K562 (cell line): ENCODE data around the gene SYVN1. TPM values are rescaled to one million over a fixed set of nuclear protein-coding genes. Genes with fewer than 3 reads are reported as not detected.
A peak's percentile ranks its signal among the peaks of the same experiment; 100 is the strongest.

ENCODE experiments used
- CBX2 ChIP-seq: fragments of 200-600 bp; sonication (generic); IDR thresholded peaks from one replicate; pipeline ENCODE4 v1.6.1; 2012; ENCODE audit warnings: mild to moderate bottlenecking, low read length, inconsistent platforms; ENCODE audit not compliant: insufficient read depth, poor library complexity, severe bottlenecking
- CBX3 ChIP-seq, 2 experiments: IDR thresholded peaks; 1 replicate in 1 of 2; 2 replicates in 1 of 2; pipeline ENCODE4 v1.6.1; 2012; ENCODE audit warnings: inconsistent platforms in 2 of 2, low read length in 2 of 2, borderline replicate concordance in 1 of 2, control low read depth in 1 of 2
- EHMT2 ChIP-seq: fragments of 450-650 bp; IDR thresholded peaks from 2 replicates; pipeline ENCODE4 v1.6.1; 2018; ENCODE audit warnings: antibody characterized with exemption
- EP400 ChIP-seq: fragments of 450-650 bp; IDR thresholded peaks from 2 replicates; pipeline ENCODE4 v1.6.1; 2017; ENCODE audit warnings: antibody characterized with exemption, mild to moderate bottlenecking, moderate library complexity
- GATA2 ChIP-seq: sonication (generic); formaldehyde crosslinking; IDR thresholded peaks from 2 replicates; pipeline ENCODE4 v1.4.0; 2020; ENCODE audit warnings: mild to moderate bottlenecking, missing genetic modification reagents
- KLF6 ChIP-seq: fragments of 250-450 bp; sonication (Bioruptor Pico); IDR thresholded peaks from 2 replicates; pipeline ENCODE4 v1.4.0; 2020; ENCODE audit warnings: mild to moderate bottlenecking, moderate library complexity, borderline replicate concordance
- MAFK ChIP-seq: IDR thresholded peaks from 2 replicates; pipeline ENCODE4 v1.6.1; 2011; ENCODE audit warnings: low read length, improper control_type of control experiment
- MTF1 ChIP-seq: fragments of 250-450 bp; sonication (Bioruptor Pico); IDR thresholded peaks from 2 replicates; pipeline ENCODE4 v1.9.0; 2021; ENCODE audit warnings: moderate library complexity, mild to moderate bottlenecking, inconsistent platforms, borderline replicate concordance
- NBN ChIP-seq: fragments of 450-650 bp; IDR thresholded peaks from 2 replicates; pipeline ENCODE4 v1.6.1; 2016; ENCODE audit warnings: low read depth, mild to moderate bottlenecking
- NFE2L1 ChIP-seq: fragments of 450-650 bp; IDR thresholded peaks from 2 replicates; pipeline ENCODE4 v1.6.1; 2016; ENCODE audit warnings: missing genetic modification characterization, low read depth, mild to moderate bottlenecking, missing compliant biosample characterization, moderate library complexity, borderline replicate concordance
- PHB ChIP-seq: fragments of 250-450 bp; sonication (Bioruptor Pico); IDR thresholded peaks from 2 replicates; pipeline ENCODE4 v1.5.0; 2021
- SMARCA5 ChIP-seq: fragments of 450-650 bp; IDR thresholded peaks from 2 replicates; pipeline ENCODE4 v1.6.1; 2016
- SMARCB1 ChIP-seq: IDR thresholded peaks from 2 replicates; pipeline ENCODE4 v1.6.1; 2011; ENCODE audit warnings: improper control_type of control experiment, low read depth; ENCODE audit not compliant: insufficient read length
- TEAD1 ChIP-seq, 2 experiments: fragments of 450-650 bp in 1 of 2; sonication (generic) in 1 of 2; formaldehyde crosslinking; IDR thresholded peaks; 2 replicates each; pipeline versions ENCODE4 v1.4.0 to v1.8.0; 2020 to 2022; ENCODE audit warnings: mild to moderate bottlenecking in 2 of 2, missing genetic modification reagents in 1 of 2
- TOE1 ChIP-seq, 2 experiments: fragments of 450-650 bp in 1 of 2; sonication (generic) in 1 of 2; formaldehyde crosslinking in 1 of 2; IDR thresholded peaks; 2 replicates each; pipeline versions ENCODE4 v1.7.1 to v1.8.0; 2016 to 2022; ENCODE audit warnings: borderline replicate concordance in 2 of 2, mild to moderate bottlenecking in 2 of 2, antibody characterized with exemption in 1 of 2, inconsistent platforms in 1 of 2, low read depth in 1 of 2, missing genetic modification reagents in 1 of 2, moderate library complexity in 1 of 2
- ZFX ChIP-seq: sonication (generic); formaldehyde crosslinking; IDR thresholded peaks from 2 replicates; pipeline ENCODE4 v1.8.0; 2022; ENCODE audit warnings: mild to moderate bottlenecking, missing genetic modification reagents, moderate library complexity
- ZNF232 ChIP-seq: sonication (generic); formaldehyde crosslinking; IDR thresholded peaks from 2 replicates; pipeline ENCODE4 v1.8.0; 2022; ENCODE audit warnings: mild to moderate bottlenecking, missing genetic modification reagents
- ZNF253 ChIP-seq: fragments of 250-450 bp; sonication (Bioruptor Pico); conservative IDR thresholded peaks from 2 replicates; pipeline ENCODE4 v1.6.1; 2021; ENCODE audit warnings: mild to moderate bottlenecking
- ZNF263 ChIP-seq: sonication (generic); formaldehyde crosslinking; IDR thresholded peaks from 2 replicates; pipeline ENCODE4 v1.8.0; 2022; ENCODE audit warnings: mild to moderate bottlenecking, missing genetic modification reagents, borderline replicate concordance
- ZNF699 ChIP-seq: fragments of 250-450 bp; sonication (Bioruptor Pico); IDR thresholded peaks from 2 replicates; pipeline ENCODE4 v1.8.0; 2021; ENCODE audit warnings: mild to moderate bottlenecking, moderate library complexity; ENCODE audit not compliant: insufficient replicate concordance
- polyA plus RNA-seq, 8 experiments: library from polyadenylated mRNA; depleted of rRNA in 4 of 8; stranded (reverse) in 5 of 8; unstranded in 3 of 8; fragments of >200 nt; fragmentation: Nextera tagmentation in 2 of 8; fragmentation: Illumina TruSeq in 1 of 8; extraction: Ambion mirVana in 2 of 8; extraction: Trizol in 1 of 8; gene quantifications; 2 replicates each; pipeline versions ENCODE4 v1.2.1 to v1.2.3, GENCODE V29; 2011 to 2014; ENCODE audit warnings: inconsistent platforms in 1 of 8, missing spikeins in 1 of 8
- total RNA-seq, 7 experiments: library from RNA; depleted of rRNA in 6 of 7; stranded (reverse); fragments of >200 nt in 6 of 7; fragmentation: Illumina TruSeq in 2 of 7; extraction: Trizol in 2 of 7; gene quantifications; 2 replicates each; pipeline versions ENCODE4 v1.2.1 to v1.2.3, GENCODE V29; 2011 to 2021; ENCODE audit warnings: low replicate concordance in 1 of 7
- TF ChIP-seq, protein P1 (sequence below): fragments of 450-650 bp; conservative IDR thresholded peaks from 2 replicates; pipeline ENCODE4 v1.6.1; 2016; ENCODE audit warnings: missing genetic modification characterization, low read depth, mild to moderate bottlenecking, missing compliant biosample characterization, moderate library complexity
- TF ChIP-seq, protein P2 (sequence below): fragments of 250-450 bp; sonication (Bioruptor Pico); IDR thresholded peaks from 2 replicates; pipeline ENCODE4 v1.5.0; 2022; ENCODE audit warnings: mild to moderate bottlenecking

SYVN1 gene
- total and polyA plus RNA-seq, 9 of the 15 experiments (the other 6 are each of a cell fraction or from before 2014, with no cell fraction given) = 0.41 to 47.4 (median 9.9) TPM

DNA sequence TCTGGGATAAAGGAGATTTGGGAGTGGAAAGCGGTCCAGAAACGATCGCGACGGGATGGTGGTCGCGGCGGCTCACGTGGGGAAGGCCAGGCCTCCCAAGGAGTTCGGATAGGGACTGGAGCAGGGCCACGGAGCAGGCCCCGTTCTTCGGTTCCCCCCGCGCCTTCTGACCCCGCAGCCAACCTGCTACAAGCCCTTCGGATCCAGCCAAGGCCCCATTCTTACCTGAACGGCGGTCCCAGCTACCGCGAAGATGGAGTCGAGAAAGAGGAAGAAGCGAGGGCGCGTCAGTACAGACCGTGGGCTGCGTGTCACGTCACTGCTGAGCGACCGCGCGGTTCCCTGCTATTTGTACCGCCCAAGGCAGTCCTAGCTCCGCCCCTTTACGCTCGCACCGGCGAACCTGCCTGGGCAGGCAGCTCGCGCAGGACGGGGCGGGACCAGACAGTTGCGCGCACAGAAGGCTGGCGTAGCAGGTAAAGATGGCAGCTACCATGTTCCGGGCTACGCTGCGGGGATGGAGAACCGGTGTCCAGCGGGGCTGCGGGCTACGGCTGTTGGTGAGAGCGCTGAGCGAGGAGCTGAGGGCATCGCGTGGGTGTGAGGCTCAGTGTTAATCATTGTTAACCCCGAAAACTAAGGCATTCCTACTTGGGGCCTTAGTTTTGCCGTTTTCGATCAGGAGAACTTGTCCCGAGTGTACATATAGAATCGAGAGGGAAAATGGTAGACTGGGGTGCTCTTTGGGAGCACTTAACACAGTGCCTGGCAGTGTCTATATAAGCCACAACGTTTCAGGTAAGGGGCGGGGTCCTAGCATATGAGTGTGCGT lies 12.2 kb downstream of the SYVN1 start, which contains the start of the genes FAU and MRPL49 (continued):
- TF ChIP-seq SMARCA5 (no peak), SMARCB1 (no peak), NBN (peak; percentile 35; the same call in 1 of the 2 replicates), ZNF263 (CRISPR knock-in tag) (no peak; the same call in none of the 2 replicates), TOE1 (IDR thresholded peaks at IDR 0.05; ENCODE audit: borderline replicate concordance) (0 out of 2 replicates have a peak, but pooled peaks have one; percentile 11), TOE1 (CRISPR knock-in tag; IDR thresholded peaks at IDR 0.05; ENCODE audit: borderline replicate concordance, low read depth) (peak; percentile 72; the same call in 1 of the 2 replicates), ZNF699 (no peak), NFE2L1 (tag) (no peak), ZNF253 (CRISPR knock-in tag) (no peak), KLF6 (CRISPR knock-in tag) (no peak), ZNF232 (CRISPR knock-in tag) (no peak; the same call in 1 of the 2 replicates), EP400 (peak; percentile 97), CBX2 (no peak), MAFK (0 out of 2 replicates have a peak, but pooled peaks have one; percentile 20), ZFX (peak; percentile 97), EHMT2 (no peak), CBX3 (IDR thresholded peaks at IDR 0.05; ENCODE audit: borderline replicate concordance in 1 of 2, low read length in 2 of 2) (no peak), PHB (no peak), TEAD1 (CRISPR knock-in tag; IDR thresholded peaks at IDR 0.05) (peak in 1 of 2 experiments; percentile 95; a peak in 1 of 4 replicates), MTF1 (CRISPR knock-in tag) (no peak), GATA2 (CRISPR knock-in tag) (no peak)
- TF ChIP-seq, protein P1, sequence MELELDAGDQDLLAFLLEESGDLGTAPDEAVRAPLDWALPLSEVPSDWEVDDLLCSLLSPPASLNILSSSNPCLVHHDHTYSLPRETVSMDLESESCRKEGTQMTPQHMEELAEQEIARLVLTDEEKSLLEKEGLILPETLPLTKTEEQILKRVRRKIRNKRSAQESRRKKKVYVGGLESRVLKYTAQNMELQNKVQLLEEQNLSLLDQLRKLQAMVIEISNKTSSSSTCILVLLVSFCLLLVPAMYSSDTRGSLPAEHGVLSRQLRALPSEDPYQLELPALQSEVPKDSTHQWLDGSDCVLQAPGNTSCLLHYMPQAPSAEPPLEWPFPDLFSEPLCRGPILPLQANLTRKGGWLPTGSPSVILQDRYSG (tag) = no peak
- TF ChIP-seq, protein P2, sequence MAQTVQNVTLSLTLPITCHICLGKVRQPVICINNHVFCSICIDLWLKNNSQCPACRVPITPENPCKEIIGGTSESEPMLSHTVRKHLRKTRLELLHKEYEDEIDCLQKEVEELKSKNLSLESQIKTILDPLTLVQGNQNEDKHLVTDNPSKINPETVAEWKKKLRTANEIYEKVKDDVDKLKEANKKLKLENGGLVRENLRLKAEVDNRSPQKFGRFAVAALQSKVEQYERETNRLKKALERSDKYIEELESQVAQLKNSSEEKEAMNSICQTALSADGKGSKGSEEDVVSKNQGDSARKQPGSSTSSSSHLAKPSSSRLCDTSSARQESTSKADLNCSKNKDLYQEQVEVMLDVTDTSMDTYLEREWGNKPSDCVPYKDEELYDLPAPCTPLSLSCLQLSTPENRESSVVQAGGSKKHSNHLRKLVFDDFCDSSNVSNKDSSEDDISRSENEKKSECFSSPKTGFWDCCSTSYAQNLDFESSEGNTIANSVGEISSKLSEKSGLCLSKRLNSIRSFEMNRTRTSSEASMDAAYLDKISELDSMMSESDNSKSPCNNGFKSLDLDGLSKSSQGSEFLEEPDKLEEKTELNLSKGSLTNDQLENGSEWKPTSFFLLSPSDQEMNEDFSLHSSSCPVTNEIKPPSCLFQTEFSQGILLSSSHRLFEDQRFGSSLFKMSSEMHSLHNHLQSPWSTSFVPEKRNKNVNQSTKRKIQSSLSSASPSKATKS (CRISPR knock-in tag) = no peak
